Central memory CD8-positive, alpha-beta T cell (primary cell): Measurements from ENCODE around the gene HECW1.

ENCODE experiments used
- ATAC-seq: fragments of 150-1000 bp; cut with Tn5 transposase; replicated peaks from 2 replicates; pipeline ENCODE4 v1.10.0; 2022; ENCODE audit warnings: mild to moderate bottlenecking, moderate FRiP score, moderate number of reproducible peaks; ENCODE audit not compliant: poor library complexity, severe bottlenecking; ENCODE audit errors: extremely low read depth
- DNase-seq, 2 donors: peaks; one replicate each; pipeline ENCODE4 v3.0.0; 2021; ENCODE audit warnings: low spot score in 2 of 2
- H3K27ac Mint-ChIP-seq: one replicate; pipeline ENCODE4 v1.8.0; 2022; ENCODE audit warnings: low read depth, mild to moderate bottlenecking, moderate library complexity, mixed read lengths
- H3K27me3 Mint-ChIP-seq: one replicate; pipeline ENCODE4 v1.8.0; 2022; ENCODE audit warnings: mixed read lengths
- H3K36me3 Mint-ChIP-seq: one replicate; pipeline ENCODE4 v1.8.0; 2022; ENCODE audit warnings: mild to moderate bottlenecking, moderate library complexity, mixed read lengths; ENCODE audit not compliant: insufficient read depth
- H3K4me1 Mint-ChIP-seq: one replicate; pipeline ENCODE4 v1.8.0; 2022; ENCODE audit warnings: mixed read lengths
- H3K4me3 Mint-ChIP-seq: one replicate; pipeline ENCODE4 v1.8.0; 2022; ENCODE audit warnings: mild to moderate bottlenecking, moderate library complexity, mixed read lengths
- H3K9me3 Mint-ChIP-seq: one replicate; pipeline ENCODE4 v1.8.0; 2022; ENCODE audit warnings: mixed read lengths

The HECW1 gene

DNA sequence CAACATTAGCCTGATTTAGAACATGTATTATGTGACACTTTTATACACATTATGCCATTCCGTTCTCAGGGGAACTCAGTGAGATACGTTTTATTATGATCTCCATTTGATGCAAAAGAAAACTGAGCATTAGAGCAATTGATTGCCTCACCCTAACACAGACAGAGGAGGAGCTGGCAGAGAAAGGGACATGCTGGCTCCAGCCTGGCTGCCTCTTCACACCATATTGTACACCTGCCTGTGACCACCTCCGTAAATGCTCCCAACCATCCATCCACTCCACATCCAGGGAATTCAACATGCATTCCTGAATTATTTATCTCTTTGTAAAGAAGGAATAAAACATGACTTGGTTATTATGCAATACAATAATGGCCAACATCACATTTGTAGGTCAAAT, 275.5 kb downstream of the HECW1 start:
- H3K27me3 Mint-ChIP-seq = peaks cover 43% of the 10 kb centered on the region
- peaks cover 6% of the 10 kb centered on the region for H3K9me3 Mint-ChIP-seq
- H3K4me3 Mint-ChIP-seq = no peak overlapping the region
- H3K27ac Mint-ChIP-seq = no peak overlapping the region
- DNase-seq (no peak), ATAC-seq (no peak)
- no peaks in the 10 kb centered on the region for H3K4me1 Mint-ChIP-seq
- no peaks in the 10 kb centered on the region for H3K36me3 Mint-ChIP-seq

DNA sequence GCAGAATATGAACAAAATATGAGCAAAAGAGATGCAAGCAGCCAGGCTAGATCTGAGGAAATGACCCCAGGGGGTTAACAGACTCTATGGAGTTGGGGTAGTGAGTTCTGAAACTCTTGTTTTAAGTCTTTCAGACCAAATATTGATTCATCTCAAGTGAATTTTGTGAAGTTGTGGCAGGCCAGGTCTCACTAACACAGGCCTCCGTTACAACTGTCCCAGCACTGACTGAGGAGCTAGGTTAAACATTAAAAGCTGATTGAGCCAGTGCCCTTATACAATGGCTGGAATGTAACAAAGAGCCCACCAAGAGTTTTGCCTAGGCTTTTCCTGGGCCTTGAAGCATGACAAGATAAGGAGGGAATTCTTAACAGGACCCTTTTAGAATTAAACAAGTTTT, 278.1 kb downstream of the HECW1 start:
- Mint-ChIP-seq H3K27ac (no peak overlapping the region), H3K4me3 (no peak overlapping the region), H3K9me3 (peaks cover 6% of the 10 kb centered on the region), H3K27me3 (peaks cover 38% of the 10 kb centered on the region), H3K36me3 (no peaks in the 10 kb centered on the region), H3K4me1 (no peaks in the 10 kb centered on the region)
- DNase-seq (no peak), ATAC-seq (no peak)

- Mint-ChIP-seq H3K4me3 (no peak overlapping the region), H3K27ac (no peak overlapping the region), H3K36me3 (no peaks in the 10 kb centered on the region), H3K27me3 (peaks cover 31% of the 10 kb centered on the region), H3K9me3 (no peaks in the 10 kb centered on the region), H3K4me1 (no peaks in the 10 kb centered on the region)
- no peak for ATAC-seq
- DNase-seq = no peak
These were observed 279.1 kb downstream of the HECW1 start for GRCh38 chr7:43391518-43391917.

DNA sequence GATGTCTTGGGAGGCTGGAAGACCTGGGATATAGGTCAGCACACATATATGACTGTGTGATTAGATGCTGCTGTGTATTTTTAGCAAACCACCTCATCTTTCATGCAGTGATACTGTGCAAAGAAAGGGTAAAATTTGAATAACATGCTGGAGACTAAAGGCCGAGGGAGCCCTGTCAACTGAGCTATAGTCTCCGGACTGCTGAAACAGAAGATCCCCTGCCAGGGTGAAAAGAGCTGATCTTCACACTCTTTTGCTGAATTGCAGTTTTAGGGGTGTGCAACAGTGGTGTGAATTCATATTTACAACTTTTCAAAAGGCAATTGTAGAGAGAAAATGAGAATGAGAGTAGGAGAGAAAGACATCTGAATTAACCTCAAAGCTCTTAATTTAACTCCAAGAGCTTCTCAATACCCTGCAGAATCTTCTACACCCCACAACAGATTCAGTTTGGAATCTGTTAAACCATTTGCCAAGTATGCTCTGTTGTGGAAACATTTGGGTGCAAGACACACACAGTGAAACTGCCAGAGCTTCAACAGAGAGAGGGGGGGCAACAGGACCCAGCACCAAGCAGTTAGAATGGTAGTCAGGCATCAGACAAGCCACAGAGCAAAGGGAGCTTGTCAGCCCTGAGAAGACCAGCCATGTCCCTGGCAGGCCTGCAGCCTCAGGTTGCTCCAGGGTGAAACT, 280.3 kb downstream of the HECW1 start:
- H3K4me1 Mint-ChIP-seq = no peaks in the 10 kb centered on the region
- no peaks in the 10 kb centered on the region for H3K9me3 Mint-ChIP-seq
- no peak overlapping the region for H3K4me3 Mint-ChIP-seq
- peaks cover 31% of the 10 kb centered on the region for H3K27me3 Mint-ChIP-seq
- H3K36me3 Mint-ChIP-seq = no peaks in the 10 kb centered on the region
- DNase-seq (no peak), ATAC-seq (no peak)
- H3K27ac Mint-ChIP-seq = no peak overlapping the region

DNA sequence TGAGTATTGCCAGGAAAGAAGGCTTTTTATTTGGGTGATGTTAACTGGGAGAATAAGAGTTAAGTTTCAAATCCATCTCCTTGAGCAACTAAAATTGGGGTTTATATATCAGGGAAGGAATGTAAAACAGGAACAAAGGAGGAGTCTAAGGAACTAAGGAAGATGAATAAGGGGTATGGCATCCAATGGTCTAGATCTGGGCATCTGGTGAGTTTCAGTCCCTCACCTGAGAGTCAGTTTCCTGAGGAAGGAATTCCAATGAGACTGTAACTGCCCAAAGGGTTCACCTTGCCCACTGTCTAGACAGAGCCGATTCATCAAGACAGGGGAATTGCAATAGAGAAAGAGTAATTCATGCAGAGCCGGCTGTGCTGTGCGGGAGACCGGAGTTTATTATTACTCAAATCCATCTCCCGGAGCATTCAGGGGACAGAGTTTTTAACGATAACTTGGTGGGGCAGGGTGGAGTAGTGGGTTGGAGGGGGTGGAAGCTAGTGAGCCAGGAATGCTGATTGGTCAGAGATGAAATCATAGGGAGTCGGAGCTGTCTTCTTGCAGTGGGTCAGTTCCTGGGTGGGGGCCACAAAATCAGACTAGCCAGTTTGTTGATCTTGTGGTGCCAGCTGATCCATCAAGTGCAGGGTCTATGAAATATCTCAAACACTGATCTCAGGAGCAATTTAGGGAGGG, 282.1 kb downstream of the HECW1 start:
- H3K4me1 Mint-ChIP-seq = no peaks in the 10 kb centered on the region
- peaks cover 46% of the 10 kb centered on the region for H3K27me3 Mint-ChIP-seq
- H3K9me3 Mint-ChIP-seq = no peaks in the 10 kb centered on the region
- DNase-seq (no peak), ATAC-seq (no peak)
- no peaks in the 10 kb centered on the region for H3K36me3 Mint-ChIP-seq
- no peak overlapping the region for H3K4me3 Mint-ChIP-seq
- H3K27ac Mint-ChIP-seq = no peak overlapping the region

DNA sequence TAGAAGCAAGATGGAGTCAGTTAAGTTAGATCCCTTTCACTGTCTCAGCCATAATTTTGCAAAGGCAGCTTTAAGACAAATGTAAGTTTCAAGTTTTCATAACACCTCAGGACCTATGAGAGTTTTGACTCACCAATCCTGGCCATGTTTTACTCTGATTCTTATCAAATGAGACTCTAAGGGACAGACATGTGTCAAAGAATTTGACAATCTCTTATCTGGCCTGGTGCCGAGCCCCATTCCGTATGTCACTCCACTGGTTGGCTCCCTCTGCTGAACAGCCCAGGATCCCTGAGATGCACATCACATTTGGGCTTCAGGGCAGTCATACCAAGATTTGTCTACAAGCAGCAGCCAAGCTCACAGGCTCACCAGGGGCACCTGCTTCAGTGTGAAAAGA, 282.9 kb downstream of the HECW1 start:
- DNase-seq = no peak
- H3K36me3 Mint-ChIP-seq = no peaks in the 10 kb centered on the region
- no peak overlapping the region for H3K27ac Mint-ChIP-seq
- H3K9me3 Mint-ChIP-seq = no peaks in the 10 kb centered on the region
- peaks cover 51% of the 10 kb centered on the region for H3K27me3 Mint-ChIP-seq
- no peak overlapping the region for H3K4me3 Mint-ChIP-seq
- no peak for ATAC-seq
- no peaks in the 10 kb centered on the region for H3K4me1 Mint-ChIP-seq

- Mint-ChIP-seq H3K36me3 (no peaks in the 10 kb centered on the region), H3K27ac (no peak overlapping the region), H3K9me3 (no peaks in the 10 kb centered on the region), H3K27me3 (peaks cover 60% of the 10 kb centered on the region), H3K4me3 (no peak overlapping the region), H3K4me1 (no peaks in the 10 kb centered on the region)
- DNase-seq = no peak
- no peak for ATAC-seq
These were observed 283.8 kb downstream of the HECW1 start for GRCh38 chr7:43396187-43396740.

GRCh38 chr7:43398831-43399230, 286.4 kb downstream of the HECW1 start:
- ATAC-seq (no peak), DNase-seq (no peak)
- Mint-ChIP-seq H3K4me1 (no peaks in the 10 kb centered on the region), H3K27ac (no peak overlapping the region), H3K9me3 (no peaks in the 10 kb centered on the region), H3K27me3 (peaks cover 69% of the 10 kb centered on the region), H3K36me3 (no peaks in the 10 kb centered on the region), H3K4me3 (no peak overlapping the region)

DNA sequence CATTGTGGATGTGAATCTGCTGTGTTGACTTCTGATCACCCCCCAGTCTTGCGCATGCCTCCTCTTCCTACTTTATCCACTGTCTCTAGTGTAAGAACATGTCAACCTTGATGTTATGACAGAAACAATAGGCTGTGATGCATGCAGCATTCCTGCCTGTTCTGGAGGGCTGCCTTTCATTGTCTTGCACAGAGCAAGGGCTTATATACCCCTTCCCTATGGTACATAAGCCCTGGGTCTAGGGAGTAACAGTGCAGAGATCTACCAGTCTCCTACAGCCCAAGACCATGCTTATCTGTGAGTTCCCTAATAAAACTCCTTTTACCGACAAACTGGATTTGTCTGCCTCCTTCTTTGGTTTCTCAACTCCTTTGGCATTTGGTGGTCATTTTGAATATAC, 293.5 kb downstream of the HECW1 start:
- Mint-ChIP-seq H3K4me1 (no peaks in the 10 kb centered on the region), H3K27ac (no peak overlapping the region)

DNA sequence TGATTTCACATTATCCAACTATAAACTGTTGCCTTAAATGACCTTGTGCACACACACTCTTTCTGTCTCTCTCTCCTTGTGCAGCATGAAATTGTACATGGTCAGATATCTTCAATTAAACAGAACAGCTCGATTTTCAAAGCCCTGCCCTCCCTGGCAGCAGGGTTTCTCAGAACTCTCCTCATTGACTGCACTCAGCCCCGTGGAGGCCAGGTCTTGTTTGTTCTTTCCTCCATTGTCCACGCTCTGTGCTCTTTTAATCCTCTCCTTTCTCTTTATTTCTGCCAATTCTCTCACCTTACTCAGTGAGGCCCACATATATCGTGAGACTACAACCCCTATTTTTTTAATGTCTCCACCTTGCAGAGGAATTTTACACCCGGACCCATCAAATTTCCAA, 294.5 kb downstream of the HECW1 start:
- ATAC-seq = no peak
- H3K36me3 Mint-ChIP-seq = no peaks in the 10 kb centered on the region
- DNase-seq = no peak
- no peaks in the 10 kb centered on the region for H3K9me3 Mint-ChIP-seq
- peaks cover 3% of the 10 kb centered on the region for H3K27me3 Mint-ChIP-seq
- no peak overlapping the region for H3K27ac Mint-ChIP-seq
- no peak overlapping the region for H3K4me3 Mint-ChIP-seq
- no peaks in the 10 kb centered on the region for H3K4me1 Mint-ChIP-seq

More for the DNA sequence above, 293.5 kb downstream of the HECW1 start:
- DNase-seq = no peak
- Mint-ChIP-seq H3K9me3 (no peaks in the 10 kb centered on the region), H3K4me3 (no peak overlapping the region), H3K36me3 (no peaks in the 10 kb centered on the region), H3K27me3 (peaks cover 13% of the 10 kb centered on the region)
- no peak for ATAC-seq

DNA sequence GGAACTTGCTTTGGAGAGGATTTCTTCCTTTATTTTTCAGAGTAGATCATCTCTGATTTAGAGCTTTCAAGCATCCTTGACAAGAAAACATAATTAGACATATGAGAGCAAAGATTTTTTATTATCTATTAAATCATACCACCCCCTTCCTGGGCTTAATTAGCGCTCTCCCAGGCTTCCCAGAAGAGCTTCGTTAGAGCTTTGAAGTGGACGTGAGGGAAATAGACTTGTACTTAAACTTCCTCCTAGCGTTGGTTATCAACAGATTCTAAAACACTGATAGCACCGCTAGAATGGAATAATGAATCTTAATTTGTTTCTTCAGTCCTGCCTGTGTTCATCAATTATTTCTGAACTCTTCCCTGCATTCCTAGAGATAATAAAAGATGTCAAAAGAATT, 296.5 kb downstream of the HECW1 start:
- DNase-seq = no peak
- ATAC-seq = no peak
- Mint-ChIP-seq H3K4me3 (no peak overlapping the region), H3K27ac (no peak overlapping the region), H3K36me3 (no peaks in the 10 kb centered on the region), H3K4me1 (no peaks in the 10 kb centered on the region), H3K27me3 (no peaks in the 10 kb centered on the region), H3K9me3 (no peaks in the 10 kb centered on the region)

- no peaks in the 10 kb centered on the region for H3K36me3 Mint-ChIP-seq
- H3K4me3 Mint-ChIP-seq = no peak overlapping the region
- DNase-seq = no peak
- no peaks in the 10 kb centered on the region for H3K4me1 Mint-ChIP-seq
- no peak for ATAC-seq
- H3K27ac Mint-ChIP-seq = no peak overlapping the region
- H3K9me3 Mint-ChIP-seq = no peaks in the 10 kb centered on the region
- H3K27me3 Mint-ChIP-seq = peaks cover 49% of the 10 kb centered on the region
These were observed 305.0 kb downstream of the HECW1 start for GRCh38 chr7:43417455-43417854.

- no peak overlapping the region for H3K4me3 Mint-ChIP-seq
- no peak for DNase-seq
- no peaks in the 10 kb centered on the region for H3K9me3 Mint-ChIP-seq
- H3K27ac Mint-ChIP-seq = no peak overlapping the region
- no peaks in the 10 kb centered on the region for H3K36me3 Mint-ChIP-seq
- no peak for ATAC-seq
- H3K27me3 Mint-ChIP-seq = no peaks in the 10 kb centered on the region
- H3K4me1 Mint-ChIP-seq = no peaks in the 10 kb centered on the region
These were observed 318.0 kb downstream of the HECW1 start for GRCh38 chr7:43430411-43430810.
